ENCODE results near the gene DCC.

The DCC gene

DNA sequence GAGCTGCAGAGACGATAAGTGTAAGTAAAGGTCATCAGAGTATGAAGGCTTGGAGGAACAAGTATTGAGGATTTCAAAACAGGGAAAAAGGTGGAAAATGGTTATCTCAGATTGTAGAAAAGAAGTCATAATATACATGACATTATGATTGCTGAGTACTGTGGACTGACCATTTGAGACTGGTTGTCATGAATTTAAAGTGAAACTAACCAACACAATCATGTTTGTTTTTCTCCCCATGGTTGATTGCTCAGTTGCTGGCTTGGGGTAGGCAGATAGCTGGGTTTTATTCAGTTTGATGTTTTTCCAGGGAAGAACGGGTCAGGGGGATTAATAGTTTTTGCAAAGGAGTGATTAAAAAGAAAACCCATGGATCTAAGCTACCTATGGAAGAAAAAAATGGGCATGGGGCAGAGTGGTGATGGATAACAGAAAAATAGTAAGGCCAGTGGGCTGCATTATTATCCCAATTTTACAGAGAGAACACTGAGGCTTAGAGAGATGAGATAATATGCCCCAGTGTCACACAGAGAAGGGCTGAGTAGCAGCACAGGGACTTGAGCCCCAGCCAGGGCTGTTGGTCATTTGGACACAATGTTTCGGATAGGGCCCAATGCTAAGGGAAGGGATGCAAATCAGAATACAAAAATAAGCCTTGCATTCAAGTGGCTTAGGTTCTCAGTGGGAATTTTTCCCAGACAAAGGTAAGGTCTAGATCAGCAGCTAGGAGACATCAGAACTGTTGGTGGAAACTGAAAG is 885.7 kb downstream of the DCC start:
- DNase-seq (ENCODE audit: low spot score), result no peak

GRCh38 chr18:53234610-53235009 is 894.6 kb downstream of the DCC start:
- DNase-seq (ENCODE audit: low spot score), result no peak

GRCh38 chr18:53241161-53241560 is 901.2 kb downstream of the DCC start:
- DNase-seq (ENCODE audit: low spot score), result no peak

DNA sequence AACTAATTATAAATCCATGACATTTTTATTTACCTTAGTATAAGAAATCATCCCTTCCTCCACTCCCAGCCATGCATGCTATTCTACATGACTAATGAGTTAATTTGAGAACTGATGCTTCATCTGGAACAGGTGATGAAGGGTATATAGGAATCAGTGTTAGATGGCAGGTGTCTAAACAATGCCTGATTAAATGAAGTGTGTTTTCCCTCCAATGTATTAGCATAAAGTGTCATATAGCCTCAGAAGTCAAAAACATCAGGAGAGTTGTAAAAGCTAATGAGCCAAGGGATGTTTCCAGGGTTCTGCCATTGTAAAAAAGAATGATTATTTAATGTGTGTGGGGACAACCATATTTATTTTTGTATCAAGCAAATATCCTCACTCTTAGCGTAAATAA is 913.8 kb downstream of the DCC start:
- DNase-seq (ENCODE audit: low spot score), result no peak

DNA sequence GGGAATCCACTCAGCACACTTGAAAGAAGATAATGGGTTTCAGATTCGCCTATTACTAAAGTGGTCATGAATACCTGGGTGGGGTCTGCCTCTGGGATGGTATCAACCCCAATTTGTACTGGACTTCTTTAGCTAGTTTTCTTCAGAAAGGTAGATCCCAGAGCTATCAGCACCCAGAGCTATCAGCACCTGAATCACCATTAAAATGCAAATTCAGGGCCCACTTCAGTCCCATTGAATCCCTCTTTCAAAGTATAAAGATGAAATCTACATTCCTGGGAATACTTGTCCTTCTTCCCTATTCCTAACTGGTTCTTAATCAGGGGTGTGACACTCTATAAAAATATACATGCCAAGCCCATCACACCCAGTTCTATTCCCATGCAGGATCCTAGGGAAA is 914.3 kb downstream of the DCC start:
- DNase-seq (ENCODE audit: low spot score), result no peak

GRCh38 chr18:53261241-53261640 is 921.2 kb downstream of the DCC start:
- DNase-seq (ENCODE audit: low spot score), result no peak

GRCh38 chr18:53266850-53267249 is 926.9 kb downstream of the DCC start:
- DNase-seq (ENCODE audit: low spot score), result no peak

- DNase-seq (ENCODE audit: low spot score), result no peak
These were observed 928.5 kb downstream of the DCC start for GRCh38 chr18:53268455-53268854.

DNA sequence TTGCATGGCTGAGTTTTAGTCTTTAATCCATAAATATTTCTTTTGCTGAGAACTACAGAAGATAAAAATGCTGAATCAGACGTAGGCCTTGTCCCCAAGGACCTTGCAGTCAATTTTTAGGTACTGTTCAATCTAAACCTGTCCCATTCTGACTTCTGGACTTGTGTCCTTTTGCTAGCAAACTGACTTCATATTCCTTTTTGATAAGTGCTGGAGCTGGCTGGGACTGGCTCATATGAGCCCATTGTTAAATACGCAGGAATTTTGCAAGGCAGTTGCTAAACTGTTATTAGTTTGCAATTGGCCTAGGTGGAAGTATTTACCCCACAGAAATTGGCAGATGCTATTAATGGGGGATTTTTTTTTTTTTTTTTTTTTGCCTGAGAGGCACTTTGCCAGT is 941.4 kb downstream of the DCC start:
- DNase-seq (ENCODE audit: low spot score), result no peak

- no peak for DNase-seq (ENCODE audit: low spot score)
These were observed 943.7 kb downstream of the DCC start for GRCh38 chr18:53283708-53284107.

GRCh38 chr18:53305461-53305860 is 965.5 kb downstream of the DCC start:
- DNase-seq (ENCODE audit: low spot score), result no peak

DNA sequence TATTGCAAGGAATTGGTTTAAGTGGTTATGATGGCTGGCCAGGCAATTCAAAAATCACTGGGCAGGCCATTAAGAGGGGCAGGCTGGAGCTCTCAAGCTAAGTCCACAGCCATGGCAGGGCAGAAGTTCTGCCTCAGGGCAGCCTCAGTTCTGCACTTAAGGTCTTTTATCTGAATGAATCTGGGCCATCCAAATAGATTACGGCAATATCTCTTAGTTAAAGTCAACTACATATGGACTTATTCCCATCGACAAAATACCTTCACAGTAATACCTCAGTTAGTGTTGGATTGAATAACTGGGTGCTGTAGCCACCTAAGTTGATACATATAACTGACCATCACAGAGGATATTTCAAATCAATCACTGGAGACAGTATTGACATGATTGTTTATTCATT is 979.6 kb downstream of the DCC start:
- DNase-seq (ENCODE audit: low spot score), result no peak

DNA sequence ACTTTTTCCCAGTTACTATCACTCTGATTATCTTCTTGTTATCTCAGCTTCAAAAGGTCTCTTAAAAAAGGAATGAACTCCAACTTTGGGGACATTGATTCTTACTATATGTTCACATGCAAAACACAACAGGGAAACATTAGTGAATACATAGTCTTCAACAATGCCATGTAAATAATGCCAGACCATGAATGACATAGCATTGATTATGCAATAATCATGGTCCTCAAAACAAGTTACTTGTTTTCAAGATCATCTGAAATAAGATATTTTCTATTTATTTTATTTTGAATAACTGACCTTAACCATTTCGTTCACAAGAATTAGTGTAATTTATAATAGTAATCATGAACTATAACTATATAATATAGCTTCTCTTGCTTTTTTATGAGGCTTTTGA is 982.2 kb downstream of the DCC start:
- DNase-seq (ENCODE audit: low spot score), result no peak

DNA sequence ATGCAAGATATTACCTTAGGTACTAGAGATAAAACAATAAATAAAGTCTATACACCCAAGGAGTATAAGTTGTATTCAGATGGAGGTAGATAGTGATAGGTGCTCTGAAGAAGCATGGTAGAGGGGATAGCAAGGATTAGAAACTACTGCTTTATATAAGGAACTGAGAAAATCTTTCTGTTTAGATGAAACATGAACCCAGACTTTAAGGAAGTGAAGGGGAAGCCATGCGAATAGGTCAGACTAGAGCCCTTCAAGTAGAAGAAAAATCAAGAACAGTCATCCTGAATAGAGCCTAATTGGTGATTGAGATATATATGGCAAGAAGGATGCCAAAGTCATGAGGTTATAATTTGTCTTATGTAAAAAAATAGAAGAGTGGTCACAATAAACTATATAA is 984.4 kb downstream of the DCC start:
- DNase-seq (ENCODE audit: low spot score), result no peak

DNA sequence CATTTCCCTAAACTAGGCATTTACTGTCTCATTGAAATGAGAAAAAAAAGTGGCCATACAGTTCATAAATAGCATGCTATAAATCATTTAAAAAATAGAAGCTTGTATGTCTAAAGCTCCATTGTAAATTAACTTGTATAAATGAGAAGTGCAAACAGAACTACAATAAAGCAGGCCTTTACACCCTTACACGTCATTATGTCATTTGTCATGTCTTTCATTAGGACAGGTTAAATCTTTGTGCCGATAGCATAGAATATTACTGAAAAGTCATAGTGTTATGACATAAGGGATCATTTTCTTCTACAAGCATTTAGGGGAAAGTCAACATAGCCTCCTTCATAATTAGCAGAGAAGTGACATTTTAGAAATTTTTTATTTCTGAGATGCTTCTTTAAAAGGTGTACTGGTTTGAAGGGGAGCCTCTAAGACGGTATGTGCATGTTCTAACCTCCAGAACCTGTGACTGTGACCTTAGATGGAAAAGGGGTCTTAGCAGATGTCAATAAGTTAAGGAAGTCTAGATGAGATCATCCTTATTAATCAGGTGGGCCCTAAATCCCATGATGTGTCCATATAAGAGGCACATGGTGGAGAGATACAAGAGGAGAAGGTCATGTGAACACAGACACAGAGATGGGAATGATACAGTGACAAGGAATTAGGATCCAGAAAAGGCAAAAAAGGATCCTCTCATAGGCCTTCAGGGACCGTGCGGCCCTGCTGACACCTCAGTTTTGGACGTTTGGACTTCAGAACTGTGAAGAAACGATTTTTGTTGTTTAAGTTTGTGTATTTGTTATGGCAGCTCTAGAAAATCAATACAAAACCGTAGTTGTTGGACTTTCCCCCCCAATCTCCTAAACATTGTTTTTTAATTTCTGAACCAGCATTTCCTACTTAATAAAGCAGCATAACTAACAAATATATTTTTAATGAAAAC is 1020.8 kb downstream of the DCC start:
- DNase-seq (ENCODE audit: low spot score), result no peak

DNA sequence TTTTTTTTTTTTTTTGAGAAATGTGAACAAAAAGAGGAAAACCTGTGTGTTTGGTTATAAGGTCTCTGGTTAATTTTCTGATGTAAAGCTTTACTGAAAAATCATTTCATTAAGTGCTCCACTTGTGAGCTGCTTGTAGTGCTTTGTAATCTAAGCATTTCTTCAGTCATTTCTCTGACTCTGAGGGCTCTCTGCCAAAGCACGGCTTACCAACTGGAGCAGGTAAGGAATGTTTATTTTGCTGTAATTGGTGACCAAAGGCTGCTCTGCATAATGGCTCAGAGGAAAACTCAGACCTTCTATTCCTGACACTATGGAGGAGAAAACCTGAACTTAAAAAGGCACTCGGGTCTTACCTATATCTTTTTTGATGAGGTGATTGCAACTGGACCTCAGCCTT is 1035.6 kb downstream of the DCC start:
- DNase-seq (ENCODE audit: low spot score), result no peak

DNA sequence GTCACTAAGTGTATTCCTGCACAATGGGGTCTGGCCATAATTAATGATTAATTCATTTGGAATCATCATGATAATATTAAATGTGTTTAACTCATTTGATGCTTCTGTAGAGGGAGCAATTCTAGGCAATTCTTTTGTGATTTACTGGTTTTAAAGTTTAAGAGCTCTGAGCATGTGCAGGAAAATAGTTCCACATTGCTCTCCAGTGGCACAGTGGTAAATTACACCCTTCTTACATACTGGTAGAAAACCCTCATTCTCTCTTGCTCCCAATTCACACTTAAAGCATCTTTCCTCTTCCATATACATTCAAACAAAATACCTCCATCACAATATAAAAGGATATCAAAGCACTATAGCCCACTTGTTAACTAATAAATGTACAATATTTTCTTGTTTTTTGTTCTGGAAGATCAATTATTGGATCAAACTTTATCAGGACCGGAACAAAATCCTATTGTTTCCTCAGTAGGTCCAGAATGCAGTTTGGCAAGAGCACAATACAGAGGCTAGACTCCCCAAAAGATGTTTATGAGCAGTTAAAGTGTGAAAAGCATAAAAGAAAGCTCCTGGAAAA is 1040.2 kb downstream of the DCC start:
- DNase-seq (ENCODE audit: low spot score), result no peak

DNA sequence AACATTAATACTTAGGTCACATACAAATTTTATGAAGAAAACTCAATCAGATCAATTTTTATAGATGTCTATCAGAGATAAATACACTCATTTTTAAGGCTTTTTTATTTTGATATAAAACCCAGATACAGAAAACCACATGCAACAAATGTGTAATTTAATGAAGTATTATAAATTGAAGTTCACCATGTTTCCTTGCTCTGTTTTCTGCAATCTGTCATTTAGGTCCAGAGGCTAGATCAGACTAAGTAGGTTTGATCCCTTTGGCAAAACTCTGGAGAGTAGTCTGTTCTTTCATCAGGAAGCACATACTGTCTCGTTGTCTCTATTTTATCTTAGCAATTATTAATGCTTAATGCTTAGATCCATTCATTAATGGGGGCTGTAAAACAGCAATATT is 1042.9 kb downstream of the DCC start:
- DNase-seq (ENCODE audit: low spot score), result no peak

DNA sequence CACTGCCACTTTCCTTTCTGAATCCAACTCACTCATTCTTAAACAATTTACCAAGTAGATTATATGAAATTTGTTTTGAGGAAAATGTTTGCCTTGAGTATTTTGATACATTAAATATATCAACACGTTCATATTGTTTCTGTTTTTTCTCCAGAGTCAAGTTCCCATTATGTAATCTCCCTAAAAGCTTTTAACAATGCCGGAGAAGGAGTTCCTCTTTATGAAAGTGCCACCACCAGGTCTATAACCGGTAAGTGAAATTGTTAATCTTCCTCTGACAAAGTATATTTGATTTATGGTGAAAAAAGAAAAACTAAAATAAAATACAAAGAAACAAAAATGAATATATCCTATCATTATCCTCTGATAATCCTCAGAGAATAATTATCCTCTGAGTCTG is 1045.9 kb downstream of the DCC start:
- no peak for DNase-seq (ENCODE audit: low spot score)

GRCh38 chr18:53387581-53387980 is 1047.6 kb downstream of the DCC start:
- DNase-seq (ENCODE audit: low spot score), result no peak

DNA sequence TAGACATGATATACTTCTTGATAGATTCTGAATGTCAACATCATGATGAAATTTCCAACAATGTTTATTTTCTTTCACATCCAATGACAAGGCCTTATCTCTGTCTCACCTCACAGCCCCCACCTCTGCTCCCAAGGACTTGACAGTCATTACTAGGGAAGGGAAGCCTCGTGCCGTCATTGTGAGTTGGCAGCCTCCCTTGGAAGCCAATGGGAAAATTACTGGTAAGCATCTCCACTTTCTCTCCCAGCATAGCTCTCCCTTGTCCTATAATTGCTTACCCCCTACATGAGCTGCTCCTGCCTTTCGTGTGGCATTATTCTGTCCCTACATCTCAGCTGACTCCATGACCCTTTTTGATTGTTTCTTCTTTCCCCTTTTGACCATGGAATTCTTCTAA is 1062.7 kb downstream of the DCC start:
- no peak for DNase-seq (ENCODE audit: low spot score)

DNA sequence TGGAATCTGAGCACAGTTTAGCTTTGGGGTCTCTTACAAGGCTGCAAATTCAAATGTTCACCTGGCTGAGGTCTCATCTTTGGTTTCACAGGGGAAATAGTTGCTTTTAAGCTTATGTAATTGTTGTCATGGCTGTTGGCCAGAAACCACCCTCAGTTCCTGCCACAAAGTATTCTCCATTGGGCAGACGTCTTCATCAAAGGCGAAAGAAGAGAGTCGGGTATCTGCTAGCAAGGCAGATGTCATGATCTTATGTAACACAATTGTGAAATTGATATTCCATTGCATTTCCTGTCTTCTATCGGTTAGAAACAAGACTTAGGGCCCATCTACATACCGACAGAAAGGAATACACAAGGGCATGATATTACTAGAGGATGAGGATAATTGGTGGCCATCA is 1068.3 kb downstream of the DCC start:
- DNase-seq (ENCODE audit: low spot score), result no peak

DNA sequence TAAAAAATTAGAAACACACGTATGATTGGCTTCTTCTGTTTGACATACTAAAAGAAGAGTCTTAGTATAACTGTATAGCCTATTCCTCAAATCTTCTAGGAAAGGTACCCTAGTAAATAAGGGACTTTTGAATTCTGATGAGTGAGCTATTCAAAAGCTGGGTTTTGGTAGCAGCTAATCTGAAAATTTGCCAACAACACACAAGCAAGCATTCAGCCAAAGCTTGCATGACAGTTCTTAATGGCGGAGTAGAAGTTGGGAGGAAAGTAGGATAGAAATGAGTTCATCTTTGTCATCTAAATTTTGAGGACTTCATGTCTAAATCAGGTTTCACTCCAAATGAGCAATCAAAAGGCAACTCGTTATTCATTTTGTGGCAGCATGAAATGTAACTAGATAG is 1071.5 kb downstream of the DCC start:
- no peak for DNase-seq (ENCODE audit: low spot score)

Data from ecto neural progenitor cell (in vitro differentiated cells).